H1 (cell line): ENCODE data around the gene ADSS1. TPM values are rescaled to one million over a fixed set of nuclear protein-coding genes. Genes with fewer than 3 reads are reported as not detected.

ENCODE experiments used
- CTCF ChIA-PET: fragments of 300-600 bp; sonication (Branson Sonifier 250); formaldehyde crosslinking; loops from one replicate; lab custom pipeline; 2021; ENCODE audit not compliant: partially characterized antibody; lab: Charles Lee
- POLR2A ChIA-PET: fragments of 300-600 bp; sonication (Branson Sonifier 250); formaldehyde crosslinking; loops from one replicate; lab custom pipeline; 2021; ENCODE audit warnings: inconsistent platforms; ENCODE audit not compliant: partially characterized antibody; lab: Charles Lee
- DNase-seq, 2 experiments: peaks; one replicate each; pipeline versions ENCODE4 v3.0.0 to v3.0.0-alpha.2; 2010 to 2022; ENCODE audit warnings: low spot score in 2 of 2, low read depth in 1 of 2, mixed read lengths in 1 of 2
- FAIRE-seq: peaks from 2 replicates; lab custom pipeline; 2011; peaks lifted over from hg19 to GRCh38; lab: Jason Lieb, UNC
- H2AFZ ChIP-seq: 2 replicates; pipeline ENCODE4 v1.8.1; 2012; ENCODE audit warnings: low read length, inconsistent platforms
- H2AK5ac ChIP-seq: 2 replicates; pipeline ENCODE4 v1.6.1; 2013; ENCODE audit warnings: low read depth, low read length
- H2BK120ac ChIP-seq: replicated peaks from 2 replicates; pipeline ENCODE3; 2013; ENCODE audit warnings: low read depth, low read length, inconsistent platforms
- H2BK12ac ChIP-seq: 2 replicates; pipeline ENCODE4 v1.6.1; 2013; ENCODE audit warnings: low read depth, low read length
- H2BK15ac ChIP-seq: 2 replicates; pipeline ENCODE4 v1.6.1; 2013; ENCODE audit warnings: low read length
- H2BK20ac ChIP-seq: 2 replicates; pipeline ENCODE4 v1.6.1; 2013; ENCODE audit warnings: low read length
- H2BK5ac ChIP-seq: 2 replicates; pipeline ENCODE4 v1.6.1; 2013; ENCODE audit warnings: low read depth, low read length
- H3K14ac ChIP-seq: 2 replicates; pipeline ENCODE4 v1.6.1; 2013; ENCODE audit warnings: inconsistent platforms; ENCODE audit not compliant: insufficient read length
- H3K18ac ChIP-seq: 2 replicates; pipeline ENCODE4 v1.6.1; 2013; ENCODE audit warnings: low read length; ENCODE audit errors: extremely low read depth
- H3K23ac ChIP-seq: 2 replicates; pipeline ENCODE4 v1.6.1; 2013; ENCODE audit warnings: inconsistent platforms; ENCODE audit not compliant: insufficient read length
- H3K23me2 ChIP-seq: 2 replicates; pipeline ENCODE4 v1.6.1; 2013; ENCODE audit warnings: low read depth, low read length
- H3K27ac ChIP-seq: 2 replicates; pipeline ENCODE4 v1.6.1; 2011; ENCODE audit warnings: low read depth, low read length, inconsistent platforms
- H3K27me3 ChIP-seq, 4 experiments: replicated peaks in 1 of 4; 1 replicate in 1 of 4; 2 replicates in 3 of 4; pipeline versions ENCODE4 v1.6.1 to v1.8.1; 2011 to 2013; ENCODE audit warnings: low read length in 3 of 4, mild to moderate bottlenecking in 3 of 4, inconsistent platforms in 2 of 4, mixed read lengths in 2 of 4, moderate library complexity in 1 of 4; ENCODE audit not compliant: control insufficient read depth in 3 of 4, insufficient read depth in 3 of 4; ENCODE audit errors: extremely low read depth in 1 of 4
- H3K36me3 ChIP-seq, 4 experiments: 2 replicates each; pipeline versions ENCODE4 v1.6.1 to v1.8.1; 2011 to 2013; ENCODE audit warnings: mild to moderate bottlenecking in 4 of 4, low read length in 3 of 4, moderate library complexity in 2 of 4, control low read depth in 1 of 4, inconsistent platforms in 1 of 4; ENCODE audit not compliant: insufficient read depth in 4 of 4, control insufficient read depth in 2 of 4
- H3K4ac ChIP-seq: replicated peaks from 2 replicates; pipeline ENCODE3; 2013; ENCODE audit warnings: low read length, low read depth, mixed read lengths, inconsistent platforms; ENCODE audit not compliant: insufficient read length
- H3K4me1 ChIP-seq, 4 experiments: replicated peaks in 1 of 4; 1 replicate in 1 of 4; 2 replicates in 3 of 4; pipeline versions ENCODE4 v1.6.1 to v1.8.1; 2011 to 2013; ENCODE audit warnings: low read length in 3 of 4, inconsistent platforms in 2 of 4, mixed read lengths in 1 of 4; ENCODE audit not compliant: insufficient read depth in 4 of 4, control insufficient read depth in 3 of 4
- H3K4me2 ChIP-seq, 2 experiments: 2 replicates each; pipeline versions ENCODE4 v1.6.1 to v1.8.1; 2011 to 2013; ENCODE audit warnings: low read depth in 2 of 2, low read length in 2 of 2, control low read depth in 1 of 2, inconsistent platforms in 1 of 2, mild to moderate bottlenecking in 1 of 2; ENCODE audit not compliant: insufficient read depth in 1 of 2
- H3K4me3 ChIP-seq, 4 experiments: fragments of 200-600, 300-600 bp in 1 of 4; sonication (generic), shearing (Covaris generic), sonication (Bioruptor Twin) in 1 of 4; 2 replicates each; pipeline versions ENCODE4 v1.5.1 to v1.8.1; 2011 to 2016; ENCODE audit warnings: low read length in 4 of 4, low read depth in 3 of 4, control low read depth in 2 of 4, inconsistent platforms in 2 of 4, mild to moderate bottlenecking in 2 of 4, mixed read lengths in 1 of 4, moderate library complexity in 1 of 4; ENCODE audit not compliant: insufficient read depth in 2 of 4; ENCODE audit errors: extremely low read depth in 1 of 4
- H3K56ac ChIP-seq: replicated peaks from 2 replicates; pipeline ENCODE3; 2013; ENCODE audit warnings: low read depth, mild to moderate bottlenecking, mixed read lengths, low read length, inconsistent platforms; ENCODE audit not compliant: insufficient read length
- H3K79me1 ChIP-seq: 2 replicates; pipeline ENCODE4 v1.6.1; 2013; ENCODE audit warnings: low read depth, low read length, control low read depth
- H3K79me2 ChIP-seq, 2 experiments: 2 replicates each; pipeline versions ENCODE4 v1.6.1 to v1.8.1; 2012 to 2013; ENCODE audit warnings: low read length in 2 of 2, mild to moderate bottlenecking in 2 of 2, inconsistent platforms in 1 of 2; ENCODE audit not compliant: insufficient read depth in 2 of 2, control insufficient read depth in 1 of 2
- H3K9ac ChIP-seq, 4 experiments: replicated peaks in 1 of 4; 1 replicate in 1 of 4; 2 replicates in 3 of 4; pipeline versions ENCODE4 v1.6.1 to v1.8.1; 2011 to 2013; ENCODE audit warnings: low read depth in 3 of 4, low read length in 3 of 4, control low read depth in 2 of 4, mild to moderate bottlenecking in 2 of 4, moderate library complexity in 2 of 4, inconsistent platforms in 1 of 4; ENCODE audit errors: extremely low read depth in 1 of 4
- H3K9me3 ChIP-seq, 2 experiments: 2 replicates each; pipeline versions ENCODE4 v1.6.1 to v1.8.1; 2012 to 2013; ENCODE audit warnings: mild to moderate bottlenecking in 2 of 2, moderate library complexity in 2 of 2, control low read depth in 1 of 2, inconsistent platforms in 1 of 2, low read depth in 1 of 2, low read length in 1 of 2, mixed read lengths in 1 of 2; ENCODE audit not compliant: insufficient read depth in 2 of 2
- H4K20me1 ChIP-seq, 2 experiments: replicated peaks in 1 of 2; 2 replicates each; pipeline versions ENCODE3 to v1.8.1; 2011 to 2013; ENCODE audit warnings: inconsistent platforms in 2 of 2, low read length in 2 of 2, mild to moderate bottlenecking in 1 of 2; ENCODE audit not compliant: insufficient read depth in 2 of 2, control insufficient read depth in 1 of 2
- H4K5ac ChIP-seq: 2 replicates; pipeline ENCODE4 v1.6.1; 2013; ENCODE audit warnings: low read length, low read depth, mixed read lengths, inconsistent platforms; ENCODE audit not compliant: insufficient read length
- H4K8ac ChIP-seq: 2 replicates; pipeline ENCODE4 v1.8.0; 2013; ENCODE audit warnings: mild to moderate bottlenecking, moderate library complexity, low read length, inconsistent platforms; ENCODE audit not compliant: insufficient read depth; ENCODE audit errors: extremely low read depth
- H4K91ac ChIP-seq: replicated peaks from 2 replicates; pipeline ENCODE3; 2013; ENCODE audit warnings: low read length, mixed read lengths, inconsistent platforms; ENCODE audit not compliant: insufficient read length
- CREB1 ChIP-seq: IDR thresholded peaks from 2 replicates; pipeline ENCODE4 v1.6.1; 2012; ENCODE audit warnings: inconsistent platforms
- RAD21 ChIP-seq, 2 experiments: IDR thresholded peaks in 1 of 2; conservative IDR thresholded peaks in 1 of 2; 2 replicates each; pipeline ENCODE4 v1.6.1; 2011; ENCODE audit warnings: low read depth in 2 of 2, low read length in 2 of 2, improper control_type of control experiment in 1 of 2, inconsistent platforms in 1 of 2, mild to moderate bottlenecking in 1 of 2, moderate library complexity in 1 of 2
- WGBS, 2 experiments: shearing (Covaris generic) in 1 of 2; methylation state at CpG; one replicate each; pipeline versions ENCODE4 v1.1.6 to v1.1.7; 2013 to 2015; ENCODE audit warnings: low lambda C conversion rate in 2 of 2, mixed read lengths in 2 of 2, inconsistent platforms in 1 of 2, low coverage in 1 of 2, missing lambda C conversion rate in 1 of 2; ENCODE audit not compliant: insufficient replicate concordance in 2 of 2, insufficient coverage in 1 of 2, insufficient read length in 1 of 2; ENCODE audit errors: extremely low coverage in 1 of 2, missing lambda C conversion rate in 1 of 2; 5-methylcytosine and 5-hydroxymethylcytosine counted together
- polyA plus RNA-seq, 7 experiments: library from polyadenylated mRNA; depleted of rRNA in 3 of 7; stranded (reverse) in 5 of 7; unstranded in 2 of 7; fragments of >200 nt in 5 of 7; fragments of 200-250 nt in 2 of 7; gene quantifications; 1 replicate in 5 of 7; 2 replicates in 1 of 7; 4 replicates in 1 of 7; pipeline versions ENCODE4 v1.2.1 to v1.2.3, GENCODE V29; 2011 to 2013; ENCODE audit warnings: missing spikeins in 2 of 7, mixed read lengths in 2 of 7
- total RNA-seq: library from RNA; stranded (reverse); fragmentation: NEBNext Ultra II Directional; extraction: Animal tissue kit (Norgen Biotek cat#: 25700); gene quantifications from 2 replicates; pipeline ENCODE4 v1.2.1, GENCODE V29; 2021
- TF ChIP-seq, protein P1 (sequence below), 3 experiments: IDR thresholded peaks; 1 replicate in 2 of 3; 2 replicates in 1 of 3; pipeline versions ENCODE4 v1.5.1 to v1.6.1; 2011; ENCODE audit warnings: low read length in 3 of 3, mild to moderate bottlenecking in 3 of 3, inconsistent platforms in 2 of 3, low read depth in 1 of 3, moderate library complexity in 1 of 3; ENCODE audit not compliant: insufficient read depth in 1 of 3; ENCODE audit errors: control extremely low read depth in 1 of 3

Gene ADSS1
- total and polyA plus RNA-seq, 2 of the 8 experiments (the other 6 are each of a cell fraction or from before 2014, with no cell fraction given): 7.1 to 7.9 TPM

DNA sequence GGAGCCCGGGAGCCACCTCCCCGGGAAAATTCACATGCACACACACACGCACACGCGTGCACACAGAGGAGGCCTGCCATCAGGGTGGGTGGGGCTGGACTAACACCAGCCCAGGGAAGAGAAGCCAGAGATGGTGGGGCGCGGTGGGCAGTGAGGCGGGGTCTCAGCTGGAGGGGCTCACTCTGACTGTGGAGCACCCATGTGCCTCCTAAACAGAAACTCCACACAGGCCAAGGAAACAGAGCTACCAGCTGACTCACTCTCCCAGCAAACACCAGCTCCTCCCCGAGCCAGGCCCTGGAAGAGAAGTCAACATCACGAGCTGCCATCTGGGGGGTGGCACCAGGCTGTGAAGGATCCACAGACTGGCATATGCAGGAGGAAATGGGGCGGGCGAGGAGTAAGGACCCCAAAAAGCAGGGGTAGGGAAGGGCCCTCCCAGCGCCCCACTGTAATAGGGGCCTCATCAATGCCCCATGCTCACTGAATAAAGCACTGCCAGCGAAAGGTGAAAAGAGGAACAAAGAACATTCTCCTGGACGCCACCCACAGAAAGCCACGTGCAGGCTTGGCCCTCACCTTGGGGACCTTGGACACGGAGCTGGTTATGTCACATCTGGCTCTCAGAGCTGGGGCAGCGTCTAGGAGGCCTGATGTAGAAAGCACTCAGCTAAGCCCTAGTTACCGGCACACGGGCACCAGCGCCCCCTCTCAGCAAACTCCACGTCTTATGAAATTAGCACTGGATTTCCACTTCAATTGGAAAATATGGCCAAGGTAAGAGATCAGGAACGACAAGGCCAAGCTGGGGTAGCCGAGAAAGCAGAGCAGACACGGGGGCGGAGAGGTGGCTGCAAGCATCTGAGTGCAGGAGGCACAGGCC, 43.0 kb upstream of the ADSS1 start:
- Histone ChIP-seq H4K5ac (peak overlapping the region; percentile 64), H2BK15ac (peak overlapping the region; percentile 98; the same call in 1 of the 2 replicates), H4K91ac (peak overlapping the region; percentile 85), H3K18ac (peak overlapping the region; percentile 88), H3K23ac (no peak overlapping the region), H3K56ac (peak overlapping the region; percentile 73), H3K4me1 (peaks cover 11 to 70% (median 51%) of the 10 kb centered on the region in 4 experiments), H2BK20ac (peak overlapping the region; percentile 80), H4K20me1 (no peaks in the 10 kb centered on the region), H2AK5ac (peak overlapping the region; percentile 90; the same call in 1 of the 2 replicates), H3K23me2 (peaks cover 15% of the 10 kb centered on the region; the same call in 1 of the 2 replicates), H2BK12ac (peak overlapping the region; percentile 98), H3K4me3 (peak overlapping the region in 1 of 4 experiments; percentile 51; a peak in 2 of 8 replicates), H3K4me2 (peak overlapping the region; percentile 62 to 64), H2BK120ac (peak overlapping the region; percentile 18), H3K27ac (0 out of 2 replicates have a peak overlapping the region, but pooled peaks have one; percentile 28), H3K79me2 (no peaks in the 10 kb centered on the region), H2AFZ (no peak overlapping the region), H3K4ac (peak overlapping the region; percentile 81), H4K8ac (peak overlapping the region; percentile 62), H3K36me3 (no peaks in the 10 kb centered on the region), H3K79me1 (no peaks in the 10 kb centered on the region), H3K14ac (no peak overlapping the region), H3K9me3 (no peaks in the 10 kb centered on the region), H3K9ac (0 out of 7 replicates have a peak overlapping the region, but pooled peaks of 1 of the 4 experiments have one; percentile 8), H3K27me3 (peaks cover 0 to 4% (median 0%) of the 10 kb centered on the region in 4 experiments; a peak in 2 of 7 replicates), H2BK5ac (peak overlapping the region; percentile 80)
- CTCF ChIA-PET: interaction anchor here (0.7 to 7.2 kb wide), 20 partner anchors 10 to 69 kb away, joined by 3 to 70 read pairs (median 5); no protein-coding TSS in a partner anchor
- WGBS, 2 experiments: 60% methylated on average over 24 of the region's 26 CpGs; no CpG with 5 or more reads in 1 of the 2 experiments
- FAIRE-seq (no peak), DNase-seq (no peak)
- TF ChIP-seq RAD21 (IDR thresholded peaks at IDR 0.05 in 1 of 2, conservative IDR thresholded peaks at IDR 0.05 in 1 of 2; ENCODE audit: low read depth in 2 of 2, low read length in 2 of 2) (peak; percentile 15 to 39), CREB1 (no peak)
- TF ChIP-seq, protein P1, sequence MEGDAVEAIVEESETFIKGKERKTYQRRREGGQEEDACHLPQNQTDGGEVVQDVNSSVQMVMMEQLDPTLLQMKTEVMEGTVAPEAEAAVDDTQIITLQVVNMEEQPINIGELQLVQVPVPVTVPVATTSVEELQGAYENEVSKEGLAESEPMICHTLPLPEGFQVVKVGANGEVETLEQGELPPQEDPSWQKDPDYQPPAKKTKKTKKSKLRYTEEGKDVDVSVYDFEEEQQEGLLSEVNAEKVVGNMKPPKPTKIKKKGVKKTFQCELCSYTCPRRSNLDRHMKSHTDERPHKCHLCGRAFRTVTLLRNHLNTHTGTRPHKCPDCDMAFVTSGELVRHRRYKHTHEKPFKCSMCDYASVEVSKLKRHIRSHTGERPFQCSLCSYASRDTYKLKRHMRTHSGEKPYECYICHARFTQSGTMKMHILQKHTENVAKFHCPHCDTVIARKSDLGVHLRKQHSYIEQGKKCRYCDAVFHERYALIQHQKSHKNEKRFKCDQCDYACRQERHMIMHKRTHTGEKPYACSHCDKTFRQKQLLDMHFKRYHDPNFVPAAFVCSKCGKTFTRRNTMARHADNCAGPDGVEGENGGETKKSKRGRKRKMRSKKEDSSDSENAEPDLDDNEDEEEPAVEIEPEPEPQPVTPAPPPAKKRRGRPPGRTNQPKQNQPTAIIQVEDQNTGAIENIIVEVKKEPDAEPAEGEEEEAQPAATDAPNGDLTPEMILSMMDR (IDR thresholded peaks at IDR 0.05; ENCODE audit: control extremely low read depth in 1 of 3, insufficient read depth in 1 of 3, low read depth in 1 of 3, low read length in 3 of 3): peak in 2 of 3 experiments; percentile 6 to 54; a peak in 1 of 4 replicates
- POLR2A ChIA-PET: interaction anchor here (0.6 to 9.8 kb wide), 8 partner anchors 9 to 765 kb away, joined by 3 to 94 read pairs (median 4); partner anchors contain the start of genes INF2 and SIVA1
